OCI-LY3 (cell line): ENCODE results near the gene FDPS.

ENCODE experiments used
- H2AFZ ChIP-seq: fragments of 200-600, 300-600 bp; shearing (Covaris generic); 2 replicates; pipeline ENCODE4 v1.6.0; 2014; ENCODE audit warnings: antibody characterized with exemption, low read depth, low read length
- H3K27ac ChIP-seq: fragments of 200-600, 300-600 bp; sonication (generic); 2 replicates; pipeline ENCODE4 v1.5.1; 2014; ENCODE audit warnings: mild to moderate bottlenecking, low read length, moderate library complexity, mixed read lengths
- H3K27me3 ChIP-seq: fragments of 200-600, 300-600 bp; sonication (generic); 2 replicates; pipeline ENCODE4 v1.6.1; 2014; ENCODE audit warnings: low read depth, low read length, mixed read lengths
- H3K36me3 ChIP-seq: fragments of 200-600, 300-600 bp; sonication (generic); replicated peaks from 2 replicates; pipeline ENCODE3; 2014; ENCODE audit warnings: low read depth, low read length, mixed read lengths
- H3K4me1 ChIP-seq: fragments of 300-600, 200-600 bp; sonication (generic); 2 replicates; pipeline ENCODE4 v1.6.1; 2014; ENCODE audit warnings: low read length, mixed read lengths
- H3K4me2 ChIP-seq: fragments of 200-600, 300-600 bp; sonication (generic); 2 replicates; pipeline ENCODE4 v1.6.1; 2014; ENCODE audit warnings: low read length, mixed read lengths
- H3K4me3 ChIP-seq: fragments of 300-600, 200-600 bp; sonication (generic); 2 replicates; pipeline ENCODE4 v1.5.1; 2014; ENCODE audit warnings: antibody characterized with exemption, mild to moderate bottlenecking, low read length, moderate library complexity
- H3K79me2 ChIP-seq: fragments of 300-600, 200-600 bp; shearing (Covaris generic); 2 replicates; pipeline ENCODE4 v1.6.1; 2014; ENCODE audit warnings: mild to moderate bottlenecking, low read length, mixed read lengths
- H3K9ac ChIP-seq: fragments of 300-600, 200-600 bp; shearing (Covaris generic); 2 replicates; pipeline ENCODE4 v1.6.0; 2014; ENCODE audit warnings: mild to moderate bottlenecking, low read length, moderate library complexity
- H3K9me3 ChIP-seq: fragments of 200-600, 300-600 bp; shearing (Covaris generic); 2 replicates; pipeline ENCODE4 v1.6.1; 2014; ENCODE audit warnings: low read length, mixed read lengths; ENCODE audit not compliant: insufficient read depth
- H4K20me1 ChIP-seq: fragments of 200-600, 300-600 bp; sonication (generic); 2 replicates; pipeline ENCODE4 v1.6.1; 2016; ENCODE audit warnings: low read length, mixed read lengths; ENCODE audit not compliant: insufficient read depth
- CTCF ChIP-seq: fragments of 200-600, 300-600 bp; sonication (generic); IDR thresholded peaks from 2 replicates; pipeline ENCODE4 v1.5.1; 2014; ENCODE audit warnings: antibody characterized with exemption, low read length, low read depth
- EZH2phosphoT487 ChIP-seq: fragments of 200-600 bp; shearing (Covaris generic); IDR thresholded peaks from 2 replicates; pipeline ENCODE4 v1.6.1; 2018; ENCODE audit warnings: antibody characterized with exemption, mixed run types, low read depth

FDPS gene

GRCh38 chr1:155324717-155325602 lies 16.3 kb downstream of the FDPS start:
- no peaks in the 10 kb centered on the region for H3K27me3 ChIP-seq
- 0 out of 2 replicates have a peak overlapping the region, but pooled peaks have one; percentile 5 for H3K27ac ChIP-seq
- peaks cover 16% of the 10 kb centered on the region for H3K36me3 ChIP-seq
- TF ChIP-seq CTCF (peak; percentile 40), EZH2phosphoT487 (no peak)
- peak overlapping the region; percentile 93 for H3K4me3 ChIP-seq
- H3K4me1 ChIP-seq, result peaks cover 11% of the 10 kb centered on the region
- peak overlapping the region; percentile 96 for H3K4me2 ChIP-seq
- H3K79me2 ChIP-seq, result no peaks in the 10 kb centered on the region
- peak overlapping the region; percentile 99 for H3K9ac ChIP-seq
- H2AFZ ChIP-seq, result peak overlapping the region; percentile 57; the same call in 1 of the 2 replicates
- peaks cover 9% of the 10 kb centered on the region; the same call in 1 of the 2 replicates for H4K20me1 ChIP-seq
- no peaks in the 10 kb centered on the region for H3K9me3 ChIP-seq

DNA sequence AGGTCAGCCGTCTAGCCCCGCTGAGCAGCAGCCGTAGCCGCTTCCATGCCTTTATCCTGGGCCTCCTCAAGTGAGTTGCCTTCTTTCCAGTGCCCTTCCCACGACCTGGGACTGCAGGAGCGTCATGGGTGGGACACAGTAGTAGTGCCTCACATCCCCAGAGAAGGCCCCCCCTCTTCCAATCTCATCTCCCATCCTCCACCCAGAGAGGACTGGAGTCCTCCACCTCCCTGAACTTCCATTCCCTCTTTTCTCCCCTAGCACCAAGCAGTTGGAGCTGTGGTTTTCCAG lies 16.9 kb downstream of the FDPS start:
- Histone ChIP-seq H3K27ac (no peak overlapping the region), H3K4me1 (peaks cover 17% of the 10 kb centered on the region), H3K27me3 (no peaks in the 10 kb centered on the region), H3K9ac (no peak overlapping the region), H2AFZ (no peak overlapping the region), H3K9me3 (no peaks in the 10 kb centered on the region), H3K36me3 (peaks cover 16% of the 10 kb centered on the region), H3K4me2 (peak overlapping the region; percentile 96; the same call in 1 of the 2 replicates), H3K79me2 (no peaks in the 10 kb centered on the region), H4K20me1 (peaks cover 4% of the 10 kb centered on the region; the same call in 1 of the 2 replicates), H3K4me3 (no peak overlapping the region)
- no peak for TF ChIP-seq CTCF
- TF ChIP-seq EZH2phosphoT487, result no peak

GRCh38 chr1:155326020-155326526 lies 17.4 kb downstream of the FDPS start:
- no peak overlapping the region for H3K4me3 ChIP-seq
- no peaks in the 10 kb centered on the region for H3K9me3 ChIP-seq
- no peak overlapping the region for H2AFZ ChIP-seq
- no peaks in the 10 kb centered on the region for H3K27me3 ChIP-seq
- no peak overlapping the region for H3K27ac ChIP-seq
- H3K9ac ChIP-seq, result no peak overlapping the region
- peaks cover 17% of the 10 kb centered on the region for H3K36me3 ChIP-seq
- H3K4me2 ChIP-seq, result no peak overlapping the region
- no peaks in the 10 kb centered on the region for H3K79me2 ChIP-seq
- H3K4me1 ChIP-seq, result peaks cover 22% of the 10 kb centered on the region
- TF ChIP-seq CTCF, result no peak
- TF ChIP-seq EZH2phosphoT487, result no peak
- H4K20me1 ChIP-seq, result 0 out of 2 replicates have a peak, but pooled peaks cover 4% of the 10 kb centered on the region

DNA sequence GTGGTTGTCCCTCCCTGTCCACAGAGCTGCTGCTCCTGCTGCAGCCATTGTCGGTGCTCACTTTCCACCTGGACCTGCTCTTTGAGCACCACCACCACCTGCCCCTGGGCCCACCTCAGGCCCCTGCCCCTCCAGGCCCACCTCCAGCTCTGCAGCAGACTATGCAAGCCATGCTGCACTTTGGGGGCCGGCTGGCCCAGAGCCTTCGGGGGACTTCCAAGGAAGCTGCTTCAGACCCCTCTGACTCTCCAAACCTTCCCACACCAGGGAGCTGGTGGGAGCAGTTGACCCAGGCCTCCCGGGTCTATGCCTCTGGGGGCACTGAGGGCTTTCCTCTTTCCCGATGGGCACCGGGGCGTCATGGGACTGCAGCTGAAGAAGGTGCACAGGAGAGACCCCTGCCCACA lies 18.0 kb downstream of the FDPS start:
- H3K36me3 ChIP-seq, result peaks cover 17% of the 10 kb centered on the region
- no peaks in the 10 kb centered on the region for H3K79me2 ChIP-seq
- H3K4me3 ChIP-seq, result no peak overlapping the region
- H3K27me3 ChIP-seq, result no peaks in the 10 kb centered on the region
- no peaks in the 10 kb centered on the region for H4K20me1 ChIP-seq
- no peak overlapping the region for H3K27ac ChIP-seq
- no peak for TF ChIP-seq EZH2phosphoT487
- TF ChIP-seq CTCF, result no peak
- H3K9me3 ChIP-seq, result no peaks in the 10 kb centered on the region
- H2AFZ ChIP-seq, result no peak overlapping the region
- no peak overlapping the region for H3K9ac ChIP-seq
- no peak overlapping the region for H3K4me2 ChIP-seq
- peaks cover 28% of the 10 kb centered on the region for H3K4me1 ChIP-seq
